Esophagus squamous epithelium (tissue), 4 donors: ENCODE data around the gene DDX51.

Experiments used
- POLR2A ChIP-seq, 4 donors: fragments of 450-650 bp; IDR thresholded peaks; one replicate each; pipeline ENCODE4 v1.6.1; 2017; ENCODE audit warnings: antibody characterized with exemption in 4 of 4, mild to moderate bottlenecking in 4 of 4, moderate library complexity in 3 of 4
- TF ChIP-seq, protein P1 (sequence below), 6 experiments: fragments of 450-650 bp in 4 of 6; fragments of 200-600 bp in 2 of 6; sonication (generic) in 2 of 6; IDR thresholded peaks; one replicate each; pipeline ENCODE4 v1.5.1; 2016 to 2019; ENCODE audit warnings: antibody characterized with exemption in 6 of 6, mild to moderate bottlenecking in 4 of 6, moderate library complexity in 4 of 6

DNA sequence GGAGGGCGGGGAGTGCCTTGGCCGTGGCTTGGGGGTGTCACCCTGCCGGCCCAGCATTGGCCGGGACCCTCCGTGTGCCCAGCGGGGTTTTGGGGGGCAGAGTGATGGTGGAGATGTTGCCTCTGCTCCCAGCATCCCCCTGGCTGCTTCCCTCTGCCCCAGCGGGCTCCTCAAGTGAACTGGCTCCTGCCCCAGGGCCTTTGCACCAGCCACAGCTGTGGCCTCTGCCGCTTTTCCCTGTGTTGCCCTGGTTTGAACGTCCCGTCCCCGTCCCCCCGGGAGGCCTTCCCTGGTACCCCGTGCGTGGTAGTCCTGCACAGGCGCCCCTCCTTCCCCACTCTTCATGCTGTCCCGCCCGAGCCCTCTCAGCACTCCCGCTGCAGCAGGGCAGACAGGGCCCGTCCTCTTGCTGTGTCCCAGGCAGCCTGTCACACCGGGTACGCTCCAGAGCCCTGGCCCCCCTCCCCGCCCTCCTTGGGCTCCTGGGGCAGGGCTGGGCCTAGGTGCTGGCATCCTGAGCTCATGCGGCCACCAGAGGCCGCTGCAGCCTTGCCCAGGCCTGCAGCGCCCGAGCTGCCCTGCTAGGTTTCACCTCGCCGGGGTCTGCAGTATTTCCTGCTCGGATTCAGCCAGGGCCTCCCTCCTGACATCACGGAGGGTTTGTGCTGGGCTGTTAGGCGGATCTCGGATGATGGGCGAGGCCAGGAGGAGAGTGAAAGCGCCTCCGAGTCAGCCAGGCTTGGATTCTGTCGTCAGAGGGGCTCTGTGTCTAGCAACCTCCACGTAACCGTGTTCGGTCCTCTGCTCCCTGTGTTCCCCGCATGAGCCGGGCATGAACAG is 9.6 kb upstream of the DDX51 start:
- TF ChIP-seq, protein P1, sequence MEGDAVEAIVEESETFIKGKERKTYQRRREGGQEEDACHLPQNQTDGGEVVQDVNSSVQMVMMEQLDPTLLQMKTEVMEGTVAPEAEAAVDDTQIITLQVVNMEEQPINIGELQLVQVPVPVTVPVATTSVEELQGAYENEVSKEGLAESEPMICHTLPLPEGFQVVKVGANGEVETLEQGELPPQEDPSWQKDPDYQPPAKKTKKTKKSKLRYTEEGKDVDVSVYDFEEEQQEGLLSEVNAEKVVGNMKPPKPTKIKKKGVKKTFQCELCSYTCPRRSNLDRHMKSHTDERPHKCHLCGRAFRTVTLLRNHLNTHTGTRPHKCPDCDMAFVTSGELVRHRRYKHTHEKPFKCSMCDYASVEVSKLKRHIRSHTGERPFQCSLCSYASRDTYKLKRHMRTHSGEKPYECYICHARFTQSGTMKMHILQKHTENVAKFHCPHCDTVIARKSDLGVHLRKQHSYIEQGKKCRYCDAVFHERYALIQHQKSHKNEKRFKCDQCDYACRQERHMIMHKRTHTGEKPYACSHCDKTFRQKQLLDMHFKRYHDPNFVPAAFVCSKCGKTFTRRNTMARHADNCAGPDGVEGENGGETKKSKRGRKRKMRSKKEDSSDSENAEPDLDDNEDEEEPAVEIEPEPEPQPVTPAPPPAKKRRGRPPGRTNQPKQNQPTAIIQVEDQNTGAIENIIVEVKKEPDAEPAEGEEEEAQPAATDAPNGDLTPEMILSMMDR (IDR thresholded peaks at IDR 0.05) = peak; percentile 79 to 92 (median 85)
- TF ChIP-seq POLR2A (IDR thresholded peaks at IDR 0.05) = no peak
